OCI-M1 (cell line): ENCODE measurements around the gene GORASP2.
"Not testable (repeated sequence)": the region's sequence is repeated elsewhere in the genome, so short reads cannot be mapped to it uniquely, and the experiment has no call there.

Source experiments
- DNase-seq: peaks from one replicate; lab custom pipeline; 2025; lab: John Stamatoyannopoulos, UW

Gene GORASP2

GRCh38 chr2:170928824-170929685 lies at the start of gene GORASP2:
Gene GORASP2, plus strand, starts transcription at chr2:170929253. Its CDS starts 88 bp downstream, at chr2:170929341.
- DNase-seq = peak; percentile 99

- peak; percentile 36 for DNase-seq
These were observed 47.2 kb upstream of the GORASP2 start for GRCh38 chr2:170881840-170882239.

- no peak for DNase-seq
These were observed 46.3 kb upstream of the GORASP2 start for GRCh38 chr2:170882758-170883157.

DNA sequence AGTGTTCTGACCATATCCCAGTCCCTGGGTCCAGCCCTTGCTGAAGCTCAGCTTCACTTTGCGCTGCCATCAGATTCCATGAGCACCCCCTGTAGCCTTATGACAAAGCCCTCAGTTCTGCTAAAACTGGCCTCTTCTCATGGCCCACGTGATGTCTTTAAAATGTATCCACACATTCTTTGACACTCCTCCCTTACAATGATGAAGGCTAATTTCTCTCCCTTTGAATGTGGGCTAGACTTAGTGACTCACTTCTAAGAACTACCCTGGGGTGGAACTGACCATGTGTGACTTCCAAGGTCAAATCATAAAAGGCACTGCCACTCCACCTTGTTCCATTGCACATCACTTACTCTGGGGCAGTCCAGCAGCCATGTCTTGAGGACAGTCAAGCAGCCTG lies 45.4 kb upstream of the GORASP2 start:
- no peak for DNase-seq

GRCh38 chr2:170885130-170885791 lies 43.8 kb upstream of the GORASP2 start:
- no peak for DNase-seq

DNA sequence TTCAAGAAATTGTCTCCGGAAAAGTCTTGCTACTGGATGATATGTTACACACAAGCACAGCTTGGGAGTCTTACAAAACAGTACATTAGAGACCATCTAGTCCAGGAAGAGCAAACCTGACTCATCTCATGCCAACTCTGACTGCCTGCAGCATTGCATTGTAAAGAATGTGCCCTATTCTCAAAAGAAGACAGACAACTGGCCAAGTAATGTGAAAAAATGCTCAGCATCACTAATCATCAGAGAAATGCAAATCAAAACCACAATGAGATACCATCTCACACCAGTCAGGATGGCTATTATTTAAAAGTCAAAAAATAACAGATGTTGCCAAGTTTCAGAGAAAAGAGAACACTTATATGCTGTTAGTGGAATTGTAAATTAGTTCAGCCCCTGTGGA lies 42.7 kb upstream of the GORASP2 start:
- no peak for DNase-seq

- no peak for DNase-seq
These were observed 41.6 kb upstream of the GORASP2 start for GRCh38 chr2:170887496-170887895.

GRCh38 chr2:170887896-170888295 lies 41.2 kb upstream of the GORASP2 start:
- DNase-seq = no peak

DNA sequence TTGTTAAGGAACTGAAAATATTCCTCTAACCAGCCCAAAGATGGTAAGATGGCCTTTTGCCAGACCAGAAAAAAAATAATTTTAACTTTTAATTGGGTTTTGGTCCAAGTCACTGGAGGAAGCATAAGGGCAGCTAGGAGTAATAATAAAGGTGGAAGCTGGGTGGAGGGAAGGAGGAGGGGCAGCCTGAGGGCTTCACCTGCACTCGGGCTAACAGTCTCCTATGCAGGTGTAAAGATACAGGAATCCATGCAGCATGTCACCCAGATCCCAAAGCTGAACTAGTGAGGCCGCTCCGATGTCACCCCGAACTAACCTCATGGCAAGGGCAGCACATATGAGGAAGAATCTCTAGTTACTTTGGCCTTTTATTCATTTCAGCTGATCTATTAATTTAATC lies 37.2 kb upstream of the GORASP2 start:
- no peak for DNase-seq

DNA sequence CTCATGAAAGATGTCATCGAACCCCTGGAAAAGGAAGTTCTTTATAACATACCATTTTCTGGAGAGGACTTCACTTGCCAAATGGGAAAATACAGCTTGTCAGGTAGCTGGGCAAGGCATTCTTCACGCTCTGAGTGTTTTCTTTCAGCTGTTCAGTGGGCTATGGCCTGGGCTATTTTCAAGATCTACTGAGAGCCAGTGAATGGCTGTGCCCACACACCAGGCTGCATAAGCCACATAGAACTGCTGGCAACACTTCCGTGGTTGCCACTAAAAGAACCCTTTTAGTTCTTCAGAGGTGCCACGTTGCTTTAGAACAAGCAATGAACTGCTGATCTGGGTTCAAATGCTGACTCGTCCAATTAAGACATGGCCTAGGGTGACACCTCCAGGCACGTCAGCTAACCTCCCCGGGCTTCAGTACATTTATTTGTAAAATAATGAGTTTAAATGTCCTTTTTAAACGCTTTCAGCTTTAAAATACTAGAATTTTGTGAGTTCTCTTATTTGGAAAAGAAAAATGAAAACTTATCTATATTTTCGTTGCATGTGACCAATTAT lies 36.6 kb upstream of the GORASP2 start:
- no peak for DNase-seq

DNA sequence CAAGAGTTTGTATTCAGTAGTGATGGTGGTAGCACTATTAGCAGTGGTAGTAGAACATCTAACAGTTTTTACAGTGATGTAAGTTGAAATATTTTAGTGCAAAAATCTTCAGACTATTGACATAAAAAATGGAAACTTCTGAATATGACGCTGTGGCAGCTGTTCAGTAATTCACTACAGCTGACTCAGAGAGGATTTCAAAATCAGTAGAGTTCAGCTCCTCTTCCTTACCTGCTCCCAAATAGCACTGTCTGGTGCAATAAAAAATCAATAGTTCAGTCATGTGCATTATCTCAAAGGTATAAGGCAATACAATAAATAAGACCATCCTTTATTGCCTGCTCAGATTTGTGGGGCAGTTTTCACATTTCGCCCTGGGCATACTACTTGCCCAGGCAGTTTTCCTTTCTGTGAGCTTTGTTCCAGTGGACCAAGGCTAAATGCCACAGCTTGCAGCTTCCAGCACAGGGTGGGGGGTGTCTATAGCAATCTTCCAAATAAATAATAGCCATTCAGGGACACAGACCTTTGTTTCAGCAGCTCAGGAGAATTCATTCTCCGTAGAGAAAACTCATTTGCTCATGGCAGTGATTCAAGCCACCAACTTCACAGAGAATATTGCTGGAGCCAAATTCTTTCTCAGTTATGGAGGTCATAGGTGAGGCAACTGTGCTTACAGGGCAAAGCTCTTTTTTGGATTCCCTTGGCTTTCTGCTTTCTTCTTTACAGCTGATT lies 33.9 kb upstream of the GORASP2 start:
- DNase-seq = no peak

- DNase-seq = no peak
These were observed 32.4 kb upstream of the GORASP2 start for GRCh38 chr2:170896622-170897021.

DNA sequence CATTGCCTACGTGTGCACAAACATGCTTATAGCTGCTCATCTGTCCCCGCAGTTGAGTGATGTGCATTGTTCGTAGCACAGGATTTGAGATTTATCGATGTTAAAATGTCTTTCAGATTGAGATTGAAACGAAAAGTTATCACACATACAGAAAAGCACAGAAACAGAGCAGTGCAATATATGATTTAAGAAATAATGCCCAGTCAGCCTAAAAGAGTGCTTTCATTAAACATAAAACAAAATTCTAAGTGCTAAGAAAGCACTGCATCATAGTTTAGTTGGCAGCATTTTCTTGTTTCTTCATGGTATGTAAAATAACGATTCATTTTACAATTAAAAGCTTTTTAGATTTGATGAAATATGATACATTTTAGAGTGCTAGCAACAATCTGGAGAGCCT lies 31.9 kb upstream of the GORASP2 start:
- no peak for DNase-seq

GRCh38 chr2:170905864-170906263 lies 23.2 kb upstream of the GORASP2 start:
- no peak for DNase-seq

- no peak for DNase-seq
These were observed 17.7 kb upstream of the GORASP2 start for GRCh38 chr2:170911314-170911889.

- not testable (repeated sequence) for DNase-seq
These were observed 13.9 kb upstream of the GORASP2 start for GRCh38 chr2:170914994-170915666.

GRCh38 chr2:170917219-170917913 lies 11.7 kb upstream of the GORASP2 start:
- DNase-seq = no peak

DNA sequence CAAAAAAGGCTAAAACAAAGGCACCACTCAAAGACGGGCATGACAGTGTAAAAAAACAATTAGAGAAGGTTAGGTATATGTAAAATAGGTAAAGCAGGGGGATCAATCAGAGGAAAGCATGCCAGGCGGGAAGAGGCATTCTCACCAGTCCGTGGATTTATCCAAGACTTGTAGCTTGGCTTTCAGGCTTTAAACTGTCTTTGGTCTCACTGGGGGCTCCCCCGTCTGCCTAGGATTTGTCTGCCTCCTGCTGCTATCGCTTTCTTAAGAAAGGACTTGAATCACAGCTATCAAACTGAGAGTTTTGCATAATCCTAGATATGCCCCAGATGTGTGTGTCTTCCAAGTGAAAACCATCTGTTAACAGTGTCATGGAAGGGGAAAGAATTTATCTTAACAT lies 11.1 kb upstream of the GORASP2 start:
- no peak for DNase-seq

GRCh38 chr2:170921873-170922272 lies 7.2 kb upstream of the GORASP2 start:
- DNase-seq = not testable (repeated sequence)

- DNase-seq = peak; percentile 8
These were observed 6.2 kb upstream of the GORASP2 start for GRCh38 chr2:170922634-170923494.
